Activated CD4-positive, CD25-positive, alpha-beta regulatory T cell treated with anti-CD3 and anti-CD28 coated beads, Interleukin-2, amount 50 U/mL, for 24 hours (primary cell): Measurements from ENCODE around the gene SV2C.

Source experiments
- ATAC-seq, 2 donors: fragments of 150-1000 bp; cut with Tn5 transposase; one replicate each; pipeline ENCODE4 v1.10.0; 2021; ENCODE audit warnings: mild to moderate bottlenecking in 1 of 2, moderate library complexity in 1 of 2

Gene SV2C

GRCh38 chr5:76104027-76104426 is 20.8 kb downstream of the SV2C start:
- ATAC-seq = no peak

GRCh38 chr5:76106149-76106548 is 23.0 kb downstream of the SV2C start:
- ATAC-seq = no peak

GRCh38 chr5:76111477-76112174 is 28.4 kb downstream of the SV2C start:
- ATAC-seq = no peak

GRCh38 chr5:76113103-76113502 is 29.9 kb downstream of the SV2C start:
- ATAC-seq = no peak

- no peak for ATAC-seq
These were observed 31.1 kb downstream of the SV2C start for GRCh38 chr5:76114179-76114851.

- ATAC-seq = no peak
These were observed 42.2 kb downstream of the SV2C start for GRCh38 chr5:76125346-76125745.

- ATAC-seq = no peak
These were observed 42.7 kb downstream of the SV2C start for GRCh38 chr5:76125888-76126287.

GRCh38 chr5:76134003-76134402 is 50.8 kb downstream of the SV2C start:
- ATAC-seq = no peak

- ATAC-seq = no peak
These were observed 51.5 kb downstream of the SV2C start for GRCh38 chr5:76134646-76135045.

- ATAC-seq = no peak
These were observed 54.8 kb downstream of the SV2C start for GRCh38 chr5:76137887-76138542.

- ATAC-seq = no peak
These were observed 60.7 kb downstream of the SV2C start for GRCh38 chr5:76143884-76144283.

GRCh38 chr5:76144513-76145274 is 61.5 kb downstream of the SV2C start:
- no peak for ATAC-seq

- ATAC-seq = no peak
These were observed 62.8 kb downstream of the SV2C start for GRCh38 chr5:76145945-76146344.

- no peak for ATAC-seq
These were observed 66.5 kb downstream of the SV2C start for GRCh38 chr5:76149636-76150035.

GRCh38 chr5:76152161-76152560 is 69.0 kb downstream of the SV2C start:
- no peak for ATAC-seq

GRCh38 chr5:76152700-76153099 is 69.5 kb downstream of the SV2C start:
- ATAC-seq = no peak

GRCh38 chr5:76153271-76153670 is 70.1 kb downstream of the SV2C start:
- ATAC-seq = no peak

- no peak for ATAC-seq
These were observed 71.0 kb downstream of the SV2C start for GRCh38 chr5:76154009-76154690.

GRCh38 chr5:76155536-76155935 is 72.4 kb downstream of the SV2C start:
- ATAC-seq = no peak

- ATAC-seq = no peak
These were observed 79.2 kb downstream of the SV2C start for GRCh38 chr5:76162335-76162734.

GRCh38 chr5:76163111-76163628 is 80.0 kb downstream of the SV2C start:
- no peak for ATAC-seq

- no peak for ATAC-seq
These were observed 81.8 kb downstream of the SV2C start for GRCh38 chr5:76165029-76165428.
